Peyer's patch (tissue), 4 donors: ENCODE results near the gene TSPY9. TPM values are rescaled to one million over a fixed set of nuclear protein-coding genes. Genes with fewer than 3 reads are reported as not detected.
"Not testable (repeated sequence)": the region's sequence is repeated elsewhere in the genome, so short reads cannot be mapped to it uniquely, and the experiment has no call there.

Experiments
- DNase-seq, 3 donors: peaks; one replicate each; pipeline ENCODE4 v3.0.0-alpha.2; 2017 to 2019
- H3K27ac ChIP-seq, 4 donors: fragments of 200-600 bp; sonication (generic); one replicate each; pipeline ENCODE4 v1.5.1; 2016 to 2019
- H3K27me3 ChIP-seq, 2 donors: fragments of 200-600 bp; sonication (generic); one replicate each; pipeline ENCODE4 v1.5.1; 2019
- H3K36me3 ChIP-seq, 3 donors: fragments of 200-600 bp; sonication (generic); one replicate each; pipeline ENCODE4 v1.5.1; 2016 to 2019
- H3K4me1 ChIP-seq, 4 donors: fragments of 200-600 bp; sonication (generic); one replicate each; pipeline ENCODE4 v1.5.1; 2016 to 2019
- H3K4me3 ChIP-seq, 4 donors: fragments of 200-600 bp; sonication (generic); 1 replicate in 3 of 4; 2 replicates in 1 of 4; pipeline ENCODE4 v1.5.1; 2016 to 2019; ENCODE audit warnings: mild to moderate bottlenecking in 1 of 4
- H3K9me3 ChIP-seq, 4 donors: fragments of 200-600 bp; sonication (generic); one replicate each; pipeline ENCODE4 v1.5.1; 2016 to 2019; ENCODE audit warnings: mild to moderate bottlenecking in 1 of 4
- total RNA-seq, 4 donors: library from RNA; depleted of rRNA; stranded (reverse); fragments of >200 nt; gene quantifications; one replicate each; pipeline ENCODE4 v1.1.0, GENCODE V29; 2016

TSPY9 gene, protein sequence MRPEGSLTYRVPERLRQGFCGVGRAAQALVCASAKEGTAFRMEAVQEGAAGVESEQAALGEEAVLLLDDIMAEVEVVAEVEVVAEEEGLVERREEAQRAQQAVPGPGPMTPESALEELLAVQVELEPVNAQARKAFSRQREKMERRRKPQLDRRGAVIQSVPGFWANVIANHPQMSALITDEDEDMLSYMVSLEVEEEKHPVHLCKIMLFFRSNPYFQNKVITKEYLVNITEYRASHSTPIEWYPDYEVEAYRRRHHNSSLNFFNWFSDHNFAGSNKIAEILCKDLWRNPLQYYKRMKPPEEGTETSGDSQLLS
- not detected for total RNA-seq

DNA sequence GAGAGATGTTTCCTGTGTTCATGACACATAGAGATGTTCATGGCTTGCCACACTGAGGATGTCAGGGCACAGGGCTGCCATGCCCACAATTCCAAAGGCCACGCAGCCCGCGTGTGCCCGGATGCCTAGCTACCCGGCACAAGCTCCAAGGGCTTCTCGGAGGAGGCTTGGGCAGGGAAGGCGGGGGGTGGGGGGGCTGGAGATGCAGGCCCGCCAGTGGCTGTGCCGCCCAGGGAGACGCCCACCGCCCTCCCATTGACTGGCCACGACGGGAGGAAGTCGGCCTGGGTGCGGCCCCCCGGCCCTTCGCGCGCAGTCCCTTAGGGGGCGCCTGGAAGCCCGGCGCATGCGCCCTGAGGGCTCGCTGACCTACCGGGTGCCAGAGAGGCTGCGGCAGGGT lies at the start of gene TSPY9:
TSS of gene TSPY9 (plus strand) at position 301 of the 400 bp plus-strand sequence. CDS start at position 347, 46 bp downstream.
- not testable (repeated sequence) for H3K9me3 ChIP-seq, DNase-seq, H3K4me3 ChIP-seq, H3K27ac ChIP-seq, H3K4me1 ChIP-seq, H3K27me3 ChIP-seq, H3K36me3 ChIP-seq

DNA sequence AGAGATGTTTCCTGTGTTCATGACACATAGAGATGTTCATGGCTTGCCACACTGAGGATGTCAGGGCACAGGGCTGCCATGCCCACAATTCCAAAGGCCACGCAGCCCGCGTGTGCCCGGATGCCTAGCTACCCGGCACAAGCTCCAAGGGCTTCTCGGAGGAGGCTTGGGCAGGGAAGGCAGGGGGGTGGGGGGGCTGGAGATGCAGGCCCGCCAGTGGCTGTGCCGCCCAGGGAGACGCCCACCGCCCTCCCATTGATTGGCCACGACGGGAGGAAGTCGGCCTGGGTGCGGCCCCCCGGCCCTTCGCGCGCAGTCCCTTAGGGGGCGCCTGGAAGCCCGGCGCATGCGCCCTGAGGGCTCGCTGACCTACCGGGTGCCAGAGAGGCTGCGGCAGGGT lies 20.4 kb upstream of the TSPY9 start, which contains the start of gene TSPY1:
TSS of gene TSPY1 (plus strand) at position 301 of the 400 bp plus-strand sequence. CDS start at position 347, 46 bp downstream.
- H3K27ac ChIP-seq, H3K4me1 ChIP-seq, H3K4me3 ChIP-seq, H3K9me3 ChIP-seq, DNase-seq, H3K36me3 ChIP-seq, H3K27me3 ChIP-seq: not testable (repeated sequence)

DNA sequence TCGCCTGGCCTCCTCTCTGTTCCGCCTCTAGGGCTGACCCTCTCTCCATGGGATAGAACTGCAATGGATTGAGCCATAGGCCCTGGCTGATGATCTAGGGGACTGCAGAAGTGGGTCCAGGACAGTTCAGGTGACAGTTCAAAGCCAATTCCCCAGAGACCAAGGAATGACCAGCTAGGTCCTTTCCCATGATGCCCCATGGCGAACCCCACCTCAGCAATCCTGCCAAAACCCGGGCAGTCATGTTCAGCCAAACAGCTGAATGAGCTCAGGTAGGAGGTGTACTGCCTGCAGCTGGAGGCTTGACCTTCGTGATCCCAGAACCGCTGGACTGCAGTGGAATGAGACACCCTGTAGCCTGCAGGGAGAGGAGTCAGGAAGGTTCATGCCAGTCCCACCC lies 17.3 kb downstream of the TSPY9 start:
- H3K4me1 ChIP-seq, H3K36me3 ChIP-seq, H3K27me3 ChIP-seq, H3K27ac ChIP-seq, H3K9me3 ChIP-seq, DNase-seq, H3K4me3 ChIP-seq: not testable (repeated sequence)

DNA sequence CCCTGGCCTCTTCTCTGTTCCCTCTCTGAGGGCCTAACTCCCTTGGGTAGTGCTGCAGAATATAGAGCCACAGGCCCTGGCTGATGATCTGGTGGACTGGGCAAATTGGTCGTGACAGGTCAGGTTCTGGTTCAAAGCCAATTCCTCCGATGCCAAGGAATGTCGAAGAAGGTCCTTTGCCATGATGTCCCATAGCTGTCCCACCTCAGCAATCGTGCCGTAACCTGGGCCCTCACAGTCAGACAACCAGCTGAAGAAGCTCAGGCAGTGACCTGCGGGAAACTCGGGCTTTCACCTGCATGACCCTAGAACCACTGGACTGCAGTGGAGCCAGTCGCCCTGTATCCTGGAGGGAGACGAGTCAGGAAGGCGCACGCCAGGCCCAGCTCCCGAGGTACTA lies 29.2 kb downstream of the TSPY9 start:
- H3K9me3 ChIP-seq, H3K4me1 ChIP-seq, DNase-seq, H3K27ac ChIP-seq, H3K4me3 ChIP-seq, H3K27me3 ChIP-seq, H3K36me3 ChIP-seq: not testable (repeated sequence)

DNA sequence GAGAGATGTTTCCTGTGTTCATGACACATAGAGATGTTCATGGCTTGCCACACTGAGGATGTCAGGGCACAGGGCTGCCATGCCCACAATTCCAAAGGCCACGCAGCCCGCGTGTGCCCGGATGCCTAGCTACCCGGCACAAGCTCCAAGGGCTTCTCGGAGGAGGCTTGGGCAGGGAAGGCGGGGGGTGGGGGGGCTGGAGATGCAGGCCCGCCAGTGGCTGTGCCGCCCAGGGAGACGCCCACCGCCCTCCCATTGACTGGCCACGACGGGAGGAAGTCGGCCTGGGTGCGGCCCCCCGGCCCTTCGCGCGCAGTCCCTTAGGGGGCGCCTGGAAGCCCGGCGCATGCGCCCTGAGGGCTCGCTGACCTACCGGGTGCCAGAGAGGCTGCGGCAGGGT lies 40.5 kb downstream of the TSPY9 start, which contains the start of gene TSPY10:
TSS of gene TSPY10 (plus strand) at position 301 of the 400 bp plus-strand sequence. CDS start at position 347, 46 bp downstream.
- H3K4me3 ChIP-seq, H3K27ac ChIP-seq, H3K27me3 ChIP-seq, H3K9me3 ChIP-seq, H3K36me3 ChIP-seq, DNase-seq, H3K4me1 ChIP-seq: not testable (repeated sequence)

Other genes starting within 250 kb of the TSPY9 start
- not detected for gene TSPY4, start 149.8 kb upstream of the TSPY9 start, total RNA-seq
- not detected for gene TSPY8, start 129.5 kb upstream of the TSPY9 start, total RNA-seq
- gene TSPY3, start 88.8 kb upstream of the TSPY9 start, total RNA-seq: not detected
- not detected for gene TSPY1, start 20.3 kb upstream of the TSPY9 start, total RNA-seq
- not detected for gene TSPY10, start 40.6 kb downstream of the TSPY9 start, total RNA-seq